Vagina (tissue), 2 donors: ENCODE data around the gene SIRT2.

Experiments
- POLR2A ChIP-seq, 2 donors: fragments of 450-650 bp; IDR thresholded peaks; one replicate each; pipeline ENCODE4 v1.6.1; 2017; ENCODE audit warnings: antibody characterized with exemption in 2 of 2, mild to moderate bottlenecking in 2 of 2, moderate library complexity in 2 of 2
- POLR2AphosphoS5 ChIP-seq, 2 donors: sonication (generic); formaldehyde crosslinking; IDR thresholded peaks; one replicate each; pipeline ENCODE4 v1.9.0; 2017; ENCODE audit warnings: antibody characterized with exemption in 2 of 2, mild to moderate bottlenecking in 2 of 2, low read depth in 1 of 2; ENCODE audit not compliant: insufficient read depth in 1 of 2
- TF ChIP-seq, protein P1 (sequence below), 3 experiments: fragments of 450-650 bp in 2 of 3; fragments of 200-600 bp in 1 of 3; sonication (generic) in 1 of 3; IDR thresholded peaks; one replicate each; pipeline ENCODE4 v1.5.1; 2017 to 2019; ENCODE audit warnings: antibody characterized with exemption in 3 of 3, mild to moderate bottlenecking in 2 of 3, moderate library complexity in 2 of 3

- TF ChIP-seq, protein P1, sequence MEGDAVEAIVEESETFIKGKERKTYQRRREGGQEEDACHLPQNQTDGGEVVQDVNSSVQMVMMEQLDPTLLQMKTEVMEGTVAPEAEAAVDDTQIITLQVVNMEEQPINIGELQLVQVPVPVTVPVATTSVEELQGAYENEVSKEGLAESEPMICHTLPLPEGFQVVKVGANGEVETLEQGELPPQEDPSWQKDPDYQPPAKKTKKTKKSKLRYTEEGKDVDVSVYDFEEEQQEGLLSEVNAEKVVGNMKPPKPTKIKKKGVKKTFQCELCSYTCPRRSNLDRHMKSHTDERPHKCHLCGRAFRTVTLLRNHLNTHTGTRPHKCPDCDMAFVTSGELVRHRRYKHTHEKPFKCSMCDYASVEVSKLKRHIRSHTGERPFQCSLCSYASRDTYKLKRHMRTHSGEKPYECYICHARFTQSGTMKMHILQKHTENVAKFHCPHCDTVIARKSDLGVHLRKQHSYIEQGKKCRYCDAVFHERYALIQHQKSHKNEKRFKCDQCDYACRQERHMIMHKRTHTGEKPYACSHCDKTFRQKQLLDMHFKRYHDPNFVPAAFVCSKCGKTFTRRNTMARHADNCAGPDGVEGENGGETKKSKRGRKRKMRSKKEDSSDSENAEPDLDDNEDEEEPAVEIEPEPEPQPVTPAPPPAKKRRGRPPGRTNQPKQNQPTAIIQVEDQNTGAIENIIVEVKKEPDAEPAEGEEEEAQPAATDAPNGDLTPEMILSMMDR (IDR thresholded peaks at IDR 0.05) = no peak
- TF ChIP-seq POLR2A (IDR thresholded peaks at IDR 0.05) (no peak), POLR2AphosphoS5 (IDR thresholded peaks at IDR 0.05; ENCODE audit: insufficient read depth in 1 of 2, low read depth in 1 of 2) (peak; percentile 44 to 90)
These were observed 36.9 kb downstream of the SIRT2 start for GRCh38 chr19:38862321-38863059.
